AG09309 (cell line): ENCODE measurements around the gene AQP9.

Experiments
- DNase-seq: peaks from one replicate; pipeline ENCODE4 v3.0.0-alpha.2; 2010; ENCODE audit warnings: low read depth
- H3K4me3 ChIP-seq: 2 replicates; pipeline ENCODE4 v1.5.1; 2011; ENCODE audit warnings: mild to moderate bottlenecking, low read depth, low read length, moderate library complexity; ENCODE audit not compliant: control insufficient read depth
- TF ChIP-seq, protein P1 (sequence below): IDR thresholded peaks from 2 replicates; pipeline ENCODE4 v1.5.1; 2011; ENCODE audit warnings: mild to moderate bottlenecking, low read depth, low read length, inconsistent platforms; ENCODE audit not compliant: insufficient read depth, control insufficient read depth; ENCODE audit errors: missing control alignments

Gene AQP9

DNA sequence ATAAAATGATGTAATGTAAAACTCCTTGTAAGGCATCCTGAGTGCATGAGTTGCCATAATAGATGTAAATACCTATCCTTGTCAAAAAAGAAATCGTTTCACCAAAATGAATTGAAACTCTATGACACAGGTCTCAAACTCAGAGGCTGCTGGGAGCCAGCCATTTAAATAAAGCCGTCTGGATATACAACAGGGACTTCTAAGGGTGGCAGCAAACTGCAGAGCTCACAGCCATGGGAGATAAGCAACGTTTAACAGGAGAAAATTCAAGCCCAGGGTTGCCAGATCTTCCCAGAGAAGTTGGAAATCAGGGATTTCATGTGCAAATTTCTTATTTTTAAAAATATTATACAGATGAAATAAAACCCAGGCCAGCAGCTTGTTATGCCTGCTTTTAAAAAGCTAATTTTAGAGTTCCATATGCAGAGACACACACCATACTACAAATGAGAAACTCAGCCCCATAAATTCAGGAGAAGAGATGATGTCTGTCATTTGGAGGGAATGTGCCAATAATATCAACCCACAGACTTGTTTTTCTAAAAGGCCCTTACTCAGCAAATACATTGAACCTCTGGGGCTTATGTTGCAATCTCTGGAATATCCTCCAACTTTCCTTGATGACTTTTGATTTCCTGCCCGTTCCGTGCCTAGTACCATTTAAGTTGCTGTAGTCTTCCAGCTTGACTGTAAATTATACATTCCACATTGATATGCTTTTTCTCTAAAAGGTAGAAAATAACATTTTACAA is 75.6 kb downstream of the AQP9 start:
- H3K4me3 ChIP-seq = no peak overlapping the region
- TF ChIP-seq, protein P1, sequence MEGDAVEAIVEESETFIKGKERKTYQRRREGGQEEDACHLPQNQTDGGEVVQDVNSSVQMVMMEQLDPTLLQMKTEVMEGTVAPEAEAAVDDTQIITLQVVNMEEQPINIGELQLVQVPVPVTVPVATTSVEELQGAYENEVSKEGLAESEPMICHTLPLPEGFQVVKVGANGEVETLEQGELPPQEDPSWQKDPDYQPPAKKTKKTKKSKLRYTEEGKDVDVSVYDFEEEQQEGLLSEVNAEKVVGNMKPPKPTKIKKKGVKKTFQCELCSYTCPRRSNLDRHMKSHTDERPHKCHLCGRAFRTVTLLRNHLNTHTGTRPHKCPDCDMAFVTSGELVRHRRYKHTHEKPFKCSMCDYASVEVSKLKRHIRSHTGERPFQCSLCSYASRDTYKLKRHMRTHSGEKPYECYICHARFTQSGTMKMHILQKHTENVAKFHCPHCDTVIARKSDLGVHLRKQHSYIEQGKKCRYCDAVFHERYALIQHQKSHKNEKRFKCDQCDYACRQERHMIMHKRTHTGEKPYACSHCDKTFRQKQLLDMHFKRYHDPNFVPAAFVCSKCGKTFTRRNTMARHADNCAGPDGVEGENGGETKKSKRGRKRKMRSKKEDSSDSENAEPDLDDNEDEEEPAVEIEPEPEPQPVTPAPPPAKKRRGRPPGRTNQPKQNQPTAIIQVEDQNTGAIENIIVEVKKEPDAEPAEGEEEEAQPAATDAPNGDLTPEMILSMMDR = no peak
- DNase-seq = peak; percentile 54

DNA sequence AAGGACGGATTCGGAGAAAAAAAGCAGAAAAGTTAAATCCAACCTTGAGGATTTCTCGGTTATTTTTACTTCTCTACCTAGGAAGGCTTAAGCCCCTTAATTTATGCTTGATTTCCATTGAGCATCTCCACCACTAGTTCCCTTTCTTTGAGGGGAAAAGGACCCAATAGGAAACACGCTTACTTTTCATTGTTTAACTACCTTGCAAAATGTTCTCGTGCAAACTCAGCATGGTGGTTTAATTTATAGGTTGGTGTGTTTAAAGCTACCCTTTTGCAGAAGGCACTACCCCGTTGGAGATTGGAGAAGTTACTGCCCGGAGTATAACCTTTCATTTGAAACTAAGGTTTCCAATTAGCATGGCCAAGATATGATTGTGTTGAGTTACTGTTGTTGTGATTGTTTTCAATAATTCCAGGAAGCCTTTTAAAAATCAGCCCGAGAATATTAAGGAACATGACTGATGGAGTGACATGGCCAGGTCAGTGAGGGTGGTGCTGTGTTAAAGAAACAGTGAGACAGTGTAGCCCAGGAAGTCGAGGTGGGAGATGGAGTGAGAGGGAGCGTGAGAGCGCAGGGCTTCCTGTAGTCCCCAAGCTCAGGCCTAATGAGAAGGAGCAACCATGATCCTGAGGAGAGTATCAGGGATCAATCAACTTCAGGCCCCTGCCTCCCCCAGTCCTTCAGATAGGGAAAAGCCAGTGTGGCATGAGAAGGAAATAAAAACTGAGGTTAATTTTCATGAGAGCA is 76.6 kb downstream of the AQP9 start:
- H3K4me3 ChIP-seq = no peak overlapping the region
- no peak for DNase-seq
- TF ChIP-seq, protein P1 = no peak

DNA sequence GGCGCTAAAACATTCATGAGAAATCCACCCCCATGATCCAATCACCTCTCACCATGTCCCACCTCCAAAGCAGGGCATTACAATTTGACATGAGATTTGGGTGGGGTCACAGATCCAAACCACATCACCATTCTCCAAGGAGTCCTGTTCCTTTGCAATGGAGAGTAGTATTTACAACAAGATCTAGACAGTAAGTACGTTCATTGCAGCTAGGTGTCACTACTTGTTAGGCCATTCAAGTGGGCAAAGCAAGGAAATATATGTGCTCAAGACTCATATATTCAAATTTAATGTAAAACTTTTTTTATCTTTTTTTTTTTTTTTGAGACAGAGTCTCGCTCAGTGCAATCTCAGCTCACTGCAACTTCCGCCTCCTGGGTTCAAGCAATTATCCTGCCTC is 79.3 kb downstream of the AQP9 start:
- no peak overlapping the region for H3K4me3 ChIP-seq
- TF ChIP-seq, protein P1 = no peak
- DNase-seq = no peak

DNA sequence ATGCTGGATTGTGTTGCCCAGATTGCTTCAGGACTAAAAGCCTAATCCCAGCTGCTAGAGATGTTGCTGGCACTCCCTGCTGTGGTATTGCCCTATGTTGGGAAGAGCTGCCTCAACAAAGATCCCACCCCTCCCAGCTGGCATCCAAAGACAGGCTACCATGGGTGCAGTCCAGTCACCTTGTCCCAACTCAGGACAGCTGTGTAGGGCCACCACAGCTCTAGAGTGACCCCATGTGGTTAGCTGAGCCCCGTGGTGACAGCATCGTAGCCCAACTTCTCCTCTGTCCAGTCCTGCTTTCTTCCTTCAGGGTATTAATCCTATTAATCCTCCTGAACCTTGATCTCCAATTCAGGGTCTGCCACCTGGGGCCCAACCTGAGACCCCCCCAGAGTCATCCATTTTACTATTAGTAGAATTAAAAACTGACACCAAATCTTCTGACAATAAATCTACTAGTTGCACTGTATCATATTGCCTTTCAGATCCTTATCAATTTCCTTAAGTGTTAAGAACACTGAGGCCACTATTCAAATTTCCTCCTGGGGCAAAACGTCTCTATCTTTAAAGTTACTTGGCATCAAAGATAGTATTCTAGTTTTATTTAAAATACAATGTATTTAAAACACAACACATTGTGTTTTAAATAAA is 83.5 kb downstream of the AQP9 start:
- TF ChIP-seq, protein P1 = peak; percentile 73
- no peak overlapping the region for H3K4me3 ChIP-seq
- no peak for DNase-seq

DNA sequence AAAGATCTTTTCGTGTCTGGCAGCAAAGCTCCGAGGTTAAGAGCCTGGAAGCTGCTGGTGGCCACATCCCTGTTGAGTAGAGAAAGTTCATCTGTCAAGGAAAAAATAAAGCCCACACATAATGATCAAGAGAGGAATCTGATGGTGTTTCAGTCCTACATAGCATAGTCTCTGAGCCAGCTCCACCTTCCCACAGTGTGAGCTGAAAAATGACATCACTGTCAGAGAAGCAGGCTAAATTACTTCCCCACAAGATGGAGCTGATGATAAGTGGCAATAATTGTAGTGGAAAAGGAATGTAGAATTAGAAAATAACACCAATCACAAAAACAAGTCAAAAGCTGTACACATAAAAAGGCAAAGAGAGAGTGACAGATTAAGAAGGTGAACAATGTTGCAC is 84.5 kb downstream of the AQP9 start:
- DNase-seq = no peak
- H3K4me3 ChIP-seq = no peak overlapping the region
- TF ChIP-seq, protein P1 = no peak

DNA sequence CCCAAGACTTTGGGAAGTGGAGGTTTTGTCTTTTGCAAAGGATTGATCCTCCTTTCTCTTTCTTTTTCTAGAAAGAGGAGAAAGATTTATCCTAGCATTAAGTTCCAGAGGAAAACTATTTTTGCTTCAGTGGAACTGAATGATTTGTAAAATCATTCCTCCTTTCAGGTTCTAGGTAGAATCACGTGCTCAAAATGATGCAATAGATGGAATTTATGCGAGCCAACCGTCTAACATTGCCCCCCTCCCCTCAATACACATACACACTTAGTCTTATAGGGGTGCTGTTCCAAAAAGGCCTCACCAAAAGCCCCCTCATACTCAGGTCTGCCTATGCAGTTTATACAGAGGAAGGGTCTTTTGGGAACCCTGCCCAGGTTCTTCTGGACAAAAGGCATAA is 85.3 kb downstream of the AQP9 start:
- no peak for DNase-seq
- H3K4me3 ChIP-seq = no peak overlapping the region
- TF ChIP-seq, protein P1 = no peak
